Heart right ventricle (tissue), 16 donors: ENCODE results near the gene EPN1. TPM values are rescaled to one million over a fixed set of nuclear protein-coding genes. Genes with fewer than 3 reads are reported as not detected.

Experiments used
- ATAC-seq, 8 donors: fragments of 200-7000 bp; cut with Tn5 transposase; one replicate each; pipeline ENCODE4 v1.9.1; 2020; ENCODE audit warnings: mild to moderate bottlenecking in 8 of 8, moderate library complexity in 8 of 8, moderate number of reproducible peaks in 1 of 8
- DNase-seq, 2 donors: peaks; one replicate each; pipeline ENCODE4 v3.0.0-alpha.2; 2020
- H3K27ac ChIP-seq, 10 donors: fragments of 200-600 bp; sonication (generic) in 2 of 10; one replicate each; pipeline versions ENCODE4 v1.5.0 to v1.8.0; 2020 to 2022; ENCODE audit warnings: mild to moderate bottlenecking in 3 of 10
- H3K27me3 ChIP-seq, 7 donors: fragments of 200-600 bp; one replicate each; pipeline ENCODE4 v1.8.0; 2021 to 2022; ENCODE audit warnings: mild to moderate bottlenecking in 2 of 7
- H3K36me3 ChIP-seq, 9 donors: fragments of 200-600 bp; sonication (generic) in 1 of 9; one replicate each; pipeline versions ENCODE4 v1.5.0 to v1.8.0; 2020 to 2022; ENCODE audit warnings: mild to moderate bottlenecking in 2 of 9
- H3K4me1 ChIP-seq, 9 donors: fragments of 200-600 bp; sonication (generic) in 1 of 9; one replicate each; pipeline versions ENCODE4 v1.5.0 to v1.8.0; 2020 to 2022; ENCODE audit warnings: mild to moderate bottlenecking in 4 of 9
- H3K4me3 ChIP-seq, 10 donors: fragments of 200-600 bp; sonication (generic) in 2 of 10; one replicate each; pipeline versions ENCODE4 v1.5.0 to v1.8.0; 2020 to 2022; ENCODE audit warnings: mild to moderate bottlenecking in 7 of 10, moderate library complexity in 2 of 10
- H3K9me3 ChIP-seq, 11 donors: fragments of 200-600 bp in 10 of 11; sonication (generic) in 2 of 11; one replicate each; pipeline versions ENCODE4 v1.5.0 to v1.8.0; 2013 to 2022; ENCODE audit warnings: mild to moderate bottlenecking in 2 of 11, control low read depth in 1 of 11, moderate library complexity in 1 of 11
- WGBS, 2 donors: extraction: QIAGEN DNeasy Blood & Tissue Kit; methylation state at CpG; one replicate each; pipeline ENCODE4 v1.1.7; 2013; ENCODE audit warnings: inconsistent platforms in 1 of 2; 5-methylcytosine and 5-hydroxymethylcytosine counted together
- intact Hi-C, 10 donors: fragments of 100-400 bp; cut with DNase I; formaldehyde crosslinking; loops; one replicate each; pipeline versions ENCODE4 v1.11.1 to v1.14.2; 2022
- polyA plus RNA-seq, 2 donors: library from polyadenylated mRNA; stranded (reverse); fragments of 200-250 nt; gene quantifications; one replicate each; pipeline ENCODE4 v1.2.3, GENCODE V29; 2013
- total RNA-seq, 10 donors: library from RNA; stranded (reverse); fragmentation: NEBNext Ultra II Directional in 3 of 10; extraction: Animal tissue kit (Norgen Biotek cat#: 25700) in 3 of 10; gene quantifications; one replicate each; pipeline versions ENCODE4 v1.2.1 to v1.2.4, GENCODE V29; 2021 to 2023
- TF ChIP-seq, protein P1 (sequence below), 9 donors: fragments of 200-600 bp; sonication (generic) in 2 of 9; IDR thresholded peaks; one replicate each; pipeline versions ENCODE4 v1.5.0 to v1.8.0; 2021 to 2022; ENCODE audit warnings: antibody characterized with exemption in 9 of 9, mild to moderate bottlenecking in 5 of 9, moderate library complexity in 1 of 9
- donor health status: Arrhythmogenic right ventricular cardiomyopathy.
- donor health status: ischemic (EF 13 %, LVEDD 7.1; RV severe dilation, severe dysfunction).
- donor health status: healthy with polysubstance abuse.
- donor health status: DM: no; HTN: yes; CAD: no.
- donor health status: DM: no; HTN: no; CAD: no.
- donor health status: ischemic (EF 25% LVEDD 6.9; RV normal size, moderate dysfunction).
- donor health status: ischemic (EF 25% LVEDD 5.7; RV mildly dilated, moderate dysfunction).
- donor health status: healthy.
- donor health status: DM: yes; HTN: yes; CAD: no.
- donor health status: Ischemic cardiomyopathy.
- donor health status: ischemic (EF 35%, LVEDD 5.7; RV mildly dilated, moderate dysfunction).
- donor health status: nonischemic (EF 11% LVEDD 7.7; RV severe dilation, severe dysfunction).
- donor health status: DM: yes; HTN: yes; CAD: no.
- donor health status: PGD.
- donor health status: ischemic (EF 29% LVEDD 5.4; RV normal size, mild dysfunction).
- donor health status: nonischemic (EF 23%, LVEDD 6.1; RV moderate dilation, normal function).

EPN1 gene
- total and polyA plus RNA-seq, 12 donors = 127 to 305 (median 138) TPM

DNA sequence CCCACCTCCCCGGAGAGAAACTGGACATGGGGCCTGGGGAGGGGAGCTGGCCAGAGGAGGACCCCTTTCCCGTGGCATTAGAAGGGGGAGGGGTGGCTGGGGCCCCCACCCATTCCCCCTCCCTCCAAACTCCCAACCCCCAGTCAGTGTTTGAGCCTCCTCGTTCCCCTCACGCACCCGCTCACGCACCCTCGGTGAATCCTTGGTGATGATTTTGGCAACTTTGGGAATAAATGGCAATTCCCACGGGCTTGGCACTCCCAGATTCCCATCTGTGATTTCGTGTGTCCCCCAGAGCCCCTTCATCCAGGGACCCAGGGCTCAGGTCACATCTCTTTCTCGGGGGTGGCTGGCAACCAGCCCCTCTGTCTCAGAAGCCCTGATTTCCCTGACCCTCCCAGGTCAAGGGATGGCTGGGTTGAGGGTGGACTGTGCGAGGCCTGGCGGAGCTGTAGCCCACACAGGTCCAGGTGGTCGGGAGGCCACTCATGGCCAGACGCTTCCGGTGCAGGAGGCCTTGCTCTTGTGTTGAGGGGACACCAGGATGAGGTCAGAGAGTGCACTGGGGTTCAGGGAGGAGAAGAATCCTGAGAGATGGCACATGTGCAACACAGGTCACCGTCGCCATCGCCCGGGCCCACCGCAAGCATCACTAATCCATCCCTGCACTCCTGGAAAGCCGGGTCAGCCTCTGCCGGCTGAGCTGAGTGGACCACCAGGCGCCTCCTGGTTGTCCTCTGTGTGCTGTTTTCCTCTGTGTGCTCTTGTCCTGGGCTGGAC is 20.7 kb downstream of the EPN1 start:
- Histone ChIP-seq H3K27ac (no peak overlapping the region), H3K36me3 (peaks cover 0 to 100% (median 56%) of the 10 kb centered on the region in 9 donors), H3K9me3 (no peaks in the 10 kb centered on the region), H3K27me3 (no peaks in the 10 kb centered on the region), H3K4me3 (no peak overlapping the region), H3K4me1 (no peaks in the 10 kb centered on the region)
- intact Hi-C loops = no loop called here
- ATAC-seq (no peak), DNase-seq (no peak)
- WGBS, 2 donors = 91 to 94% methylated on average over 23 of the region's 23 CpGs
- TF ChIP-seq, protein P1, sequence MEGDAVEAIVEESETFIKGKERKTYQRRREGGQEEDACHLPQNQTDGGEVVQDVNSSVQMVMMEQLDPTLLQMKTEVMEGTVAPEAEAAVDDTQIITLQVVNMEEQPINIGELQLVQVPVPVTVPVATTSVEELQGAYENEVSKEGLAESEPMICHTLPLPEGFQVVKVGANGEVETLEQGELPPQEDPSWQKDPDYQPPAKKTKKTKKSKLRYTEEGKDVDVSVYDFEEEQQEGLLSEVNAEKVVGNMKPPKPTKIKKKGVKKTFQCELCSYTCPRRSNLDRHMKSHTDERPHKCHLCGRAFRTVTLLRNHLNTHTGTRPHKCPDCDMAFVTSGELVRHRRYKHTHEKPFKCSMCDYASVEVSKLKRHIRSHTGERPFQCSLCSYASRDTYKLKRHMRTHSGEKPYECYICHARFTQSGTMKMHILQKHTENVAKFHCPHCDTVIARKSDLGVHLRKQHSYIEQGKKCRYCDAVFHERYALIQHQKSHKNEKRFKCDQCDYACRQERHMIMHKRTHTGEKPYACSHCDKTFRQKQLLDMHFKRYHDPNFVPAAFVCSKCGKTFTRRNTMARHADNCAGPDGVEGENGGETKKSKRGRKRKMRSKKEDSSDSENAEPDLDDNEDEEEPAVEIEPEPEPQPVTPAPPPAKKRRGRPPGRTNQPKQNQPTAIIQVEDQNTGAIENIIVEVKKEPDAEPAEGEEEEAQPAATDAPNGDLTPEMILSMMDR (IDR thresholded peaks at IDR 0.05) = no peak

DNA sequence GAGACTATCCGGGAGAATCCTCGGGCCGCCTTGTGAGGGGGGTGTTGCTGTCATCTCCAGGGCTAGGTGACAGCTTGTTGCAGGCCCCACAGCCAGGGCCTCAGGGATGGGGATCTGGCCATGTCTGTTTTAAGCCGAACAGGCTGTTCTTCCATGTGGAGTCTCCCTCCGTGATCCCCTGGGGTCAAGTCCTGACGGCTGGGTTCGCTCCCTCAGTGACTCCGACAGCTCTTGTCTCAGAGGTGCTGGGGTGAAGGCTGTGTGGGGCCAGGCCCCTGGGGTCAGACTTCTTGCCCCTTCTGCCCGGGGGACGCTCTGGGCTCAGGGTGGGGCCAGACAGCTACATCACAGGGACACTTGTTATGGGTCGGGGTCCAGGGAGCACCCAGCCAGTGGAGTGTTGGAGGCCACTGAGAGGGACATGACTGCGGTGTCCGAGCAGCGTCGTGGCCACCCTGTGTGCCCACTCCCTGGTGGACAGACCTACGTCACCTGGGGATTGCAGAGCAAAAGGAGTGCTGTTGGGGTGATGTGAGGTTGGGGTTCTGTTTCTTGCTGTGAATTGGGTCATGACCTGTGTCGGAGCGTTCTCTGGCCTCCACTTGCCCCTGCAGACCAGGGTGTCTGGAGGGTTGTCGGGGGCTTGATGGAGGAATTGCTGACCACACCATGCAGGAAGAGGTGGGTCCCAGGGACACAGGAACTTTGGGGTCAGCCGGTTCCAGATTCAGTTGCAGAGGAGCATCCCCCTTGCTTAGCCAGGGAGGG is 21.5 kb downstream of the EPN1 start:
- Histone ChIP-seq H3K27me3 (no peaks in the 10 kb centered on the region), H3K36me3 (peaks cover 0 to 100% (median 51%) of the 10 kb centered on the region in 9 donors), H3K4me1 (no peaks in the 10 kb centered on the region), H3K4me3 (no peak overlapping the region), H3K9me3 (no peaks in the 10 kb centered on the region), H3K27ac (no peak overlapping the region)
- intact Hi-C loops = no loop called here
- DNase-seq (no peak), ATAC-seq (no peak)
- 94% methylated on average over 20 of the region's 20 CpGs for WGBS, 2 donors
- TF ChIP-seq, protein P1 (IDR thresholded peaks at IDR 0.05) = no peak

DNA sequence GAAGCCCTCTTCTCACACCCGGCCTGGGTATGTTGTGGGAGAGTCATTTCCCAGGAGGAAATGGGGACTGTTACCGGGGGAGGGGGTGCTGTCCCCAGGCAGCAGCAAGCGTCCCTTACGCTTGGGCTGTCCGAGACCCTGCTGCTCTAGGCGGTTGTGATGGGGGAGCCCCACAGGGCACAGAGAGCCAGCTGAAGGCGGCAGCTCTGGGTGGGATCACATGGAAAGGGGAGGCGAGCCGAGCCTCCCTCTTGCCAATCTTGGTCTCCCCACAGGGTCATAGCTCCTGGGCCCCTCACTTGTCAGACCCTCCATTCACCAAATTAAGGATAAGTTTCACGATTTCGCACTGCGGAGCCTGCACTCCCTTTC is 22.0 kb downstream of the EPN1 start:
- no peak for DNase-seq
- H3K27me3 ChIP-seq = no peaks in the 10 kb centered on the region
- TF ChIP-seq, protein P1 (IDR thresholded peaks at IDR 0.05) = no peak
- no peaks in the 10 kb centered on the region for H3K9me3 ChIP-seq
- WGBS, 2 donors = 89 to 93% methylated on average over 12 of the region's 12 CpGs
- no peak overlapping the region for H3K4me3 ChIP-seq
- H3K27ac ChIP-seq = no peak overlapping the region
- no peak for ATAC-seq
- H3K36me3 ChIP-seq = peaks cover 0 to 94% (median 45%) of the 10 kb centered on the region in 9 donors
- H3K4me1 ChIP-seq = no peaks in the 10 kb centered on the region
- intact Hi-C loops = no loop called here

DNA sequence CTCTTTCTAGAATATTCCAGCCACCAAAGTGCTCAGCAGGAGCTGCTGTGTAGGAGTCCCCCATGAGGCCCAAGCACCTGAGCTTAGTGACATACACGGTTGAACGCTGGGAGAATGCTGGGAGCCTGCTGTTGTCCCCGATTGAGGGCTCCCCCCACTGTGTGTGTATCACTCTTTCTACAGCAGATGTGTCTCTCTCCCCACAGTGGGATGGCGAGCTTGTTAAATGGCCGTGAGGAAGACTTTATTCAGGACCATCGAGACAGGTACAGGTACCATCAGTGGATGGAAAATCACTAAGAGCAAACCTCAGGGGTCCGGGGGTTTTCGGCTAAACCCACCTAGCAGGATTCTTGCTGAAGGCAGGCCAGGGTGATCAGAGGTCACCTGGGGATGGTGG is 22.7 kb downstream of the EPN1 start:
- Histone ChIP-seq H3K36me3 (peaks cover 0 to 88% (median 44%) of the 10 kb centered on the region in 9 donors), H3K4me1 (no peaks in the 10 kb centered on the region), H3K9me3 (no peaks in the 10 kb centered on the region), H3K27ac (no peak overlapping the region), H3K4me3 (no peak overlapping the region), H3K27me3 (no peaks in the 10 kb centered on the region)
- TF ChIP-seq, protein P1 (IDR thresholded peaks at IDR 0.05) = no peak
- WGBS, 2 donors = 92 to 95% methylated on average over 8 of the region's 8 CpGs
- intact Hi-C loops = no loop called here
- no peak for ATAC-seq
- DNase-seq = no peak
